A549 (cell line): ENCODE data around the gene SKIC2. TPM values are rescaled to one million over a fixed set of nuclear protein-coding genes. Genes with fewer than 3 reads are reported as not detected.
"Not testable (repeated sequence)": the region's sequence is repeated elsewhere in the genome, so short reads cannot be mapped to it uniquely, and the experiment has no call there.

ENCODE experiments used
- ATAC-seq, 2 experiments: fragments of 200-7000 bp in 1 of 2; fragments of >200 bp in 1 of 2; cut with Nextera tagmentation in 1 of 2; cut with Tn5 transposase in 1 of 2; 3 replicates each; pipeline versions ENCODE4 v1.8.0 to v1.9.1; 2018 to 2020; ENCODE audit warnings: mild to moderate bottlenecking in 1 of 2, moderate library complexity in 1 of 2
- CTCF ChIA-PET: fragments of 300-600 bp; sonication (Branson Sonifier 250); formaldehyde crosslinking; extraction: SDS; loops from one replicate; lab custom pipeline; 2021; ENCODE audit warnings: antibody characterized with exemption, inconsistent platforms; lab: Yijun Ruan, JAX
- POLR2A ChIA-PET: fragments of 350-600 bp; formaldehyde crosslinking; extraction: SDS; loops from one replicate; lab custom pipeline; 2021; ENCODE audit warnings: antibody characterized with exemption, inconsistent platforms; lab: Yijun Ruan, JAX
- DNase-seq, 2 experiments: peaks; one replicate each; pipeline versions ENCODE4 v3.0.0 to v3.0.0-alpha.2; 2011 to 2016; ENCODE audit warnings: low read depth in 1 of 2, low spot score in 1 of 2
- FAIRE-seq: peaks from 2 replicates; lab custom pipeline; 2011; peaks lifted over from hg19 to GRCh38; lab: Jason Lieb, UNC
- H3K27ac ChIP-seq, 2 experiments: fragments of >200 bp; sonication (Bioruptor Twin); formaldehyde crosslinking; 3 replicates each; pipeline ENCODE4 v1.5.1; 2016 to 2017
- H3K4me1 ChIP-seq: fragments of >200 bp; sonication (Bioruptor Twin); formaldehyde crosslinking; 3 replicates; pipeline ENCODE4 v1.6.1; 2016
- H3K4me2 ChIP-seq: fragments of >200 bp; sonication (Bioruptor Twin); formaldehyde crosslinking; 3 replicates; pipeline ENCODE4 v1.6.1; 2016
- H3K4me3 ChIP-seq: fragments of >200 bp; sonication (Bioruptor Twin); formaldehyde crosslinking; 3 replicates; pipeline ENCODE4 v1.5.1; 2016
- H3K9me3 ChIP-seq: fragments of >200 bp; sonication (Bioruptor Twin); formaldehyde crosslinking; 3 replicates; pipeline ENCODE4 v1.6.1; 2016
- BCL3 ChIP-seq: fragments of >200 bp; sonication (Bioruptor Twin); formaldehyde crosslinking; IDR thresholded peaks from 3 replicates; pipeline ENCODE4 v1.6.1; 2016
- CBX8 ChIP-seq: fragments of 200-600 bp; sonication (generic); IDR thresholded peaks from 2 replicates; pipeline ENCODE4 v1.6.1; 2016
- CEBPB ChIP-seq, 2 experiments: fragments of >200 bp in 1 of 2; sonication (Bioruptor Twin) in 1 of 2; formaldehyde crosslinking in 1 of 2; IDR thresholded peaks; 2 replicates each; pipeline ENCODE4 v1.6.1; 2012 to 2016
- CHD2 ChIP-seq: fragments of 150-350 bp; IDR thresholded peaks from 2 replicates; pipeline ENCODE4 v1.6.1; 2014; ENCODE audit warnings: low read length; ENCODE audit not compliant: partially characterized antibody
- E2F6 ChIP-seq: IDR thresholded peaks from 2 replicates; pipeline ENCODE4 v1.6.1; 2012; ENCODE audit warnings: low read depth, borderline replicate concordance
- HOXA7 ChIP-seq: fragments of 250-450 bp; sonication (Bioruptor Pico); IDR thresholded peaks from 2 replicates; pipeline ENCODE4 v1.5.0; 2020; ENCODE audit warnings: mild to moderate bottlenecking, moderate library complexity
- HOXB5 ChIP-seq: fragments of 250-450 bp; sonication (Bioruptor Pico); IDR thresholded peaks from 2 replicates; pipeline ENCODE4 v1.5.0; 2020; ENCODE audit warnings: mild to moderate bottlenecking, moderate library complexity
- KDM5A ChIP-seq: fragments of 200-600 bp; sonication (generic); IDR thresholded peaks from 2 replicates; pipeline ENCODE4 v1.6.1; 2016; ENCODE audit warnings: antibody characterized with exemption, mild to moderate bottlenecking
- MAX ChIP-seq: IDR thresholded peaks from 2 replicates; pipeline ENCODE4 v1.6.1; 2012
- MAZ ChIP-seq: fragments of 150-350 bp; IDR thresholded peaks from 2 replicates; pipeline ENCODE4 v1.6.1; 2014; ENCODE audit warnings: antibody characterized with exemption, low read depth, low read length, borderline replicate concordance
- PHF8 ChIP-seq: fragments of 200-600 bp; sonication (generic); IDR thresholded peaks from 2 replicates; pipeline ENCODE4 v1.6.1; 2016; ENCODE audit warnings: low read depth, mild to moderate bottlenecking, antibody characterized with exemption, moderate library complexity, borderline replicate concordance
- POLR2AphosphoS2 ChIP-seq: conservative IDR thresholded peaks from 2 replicates; pipeline ENCODE4 v1.6.1; 2012; ENCODE audit warnings: low read length, improper control_type of control experiment, inconsistent platforms
- RFX5 ChIP-seq: fragments of 450-650 bp; IDR thresholded peaks from 2 replicates; pipeline ENCODE4 v1.7.1; 2014; ENCODE audit warnings: antibody characterized with exemption, mild to moderate bottlenecking, moderate library complexity
- SREBF2 ChIP-seq: fragments of 450-650 bp; IDR thresholded peaks from 2 replicates; pipeline ENCODE4 v1.6.1; 2014; ENCODE audit warnings: mild to moderate bottlenecking, moderate library complexity
- ZSCAN20 ChIP-seq: fragments of 250-450 bp; sonication (Bioruptor Pico); IDR thresholded peaks from 2 replicates; pipeline ENCODE4 v1.8.0; 2022; ENCODE audit warnings: mild to moderate bottlenecking, moderate library complexity
- WGBS: methylation state at CpG from one replicate; pipeline ENCODE4 v1.1.6; 2017; ENCODE audit errors: missing lambda C conversion rate; 5-methylcytosine and 5-hydroxymethylcytosine counted together
- polyA plus RNA-seq, 4 experiments: library from polyadenylated mRNA; depleted of rRNA in 3 of 4; stranded (reverse); fragments of >200 nt; fragmentation: RNase III in 1 of 4; extraction: RNeasy Plus Mini Kit Qiagen cat#74134 plus additional on column Dnase treatment in 1 of 4; gene quantifications; 2 replicates in 3 of 4; 3 replicates in 1 of 4; pipeline ENCODE4 v1.2.3, GENCODE V29; 2011 to 2017

The SKIC2 gene
- polyA plus RNA-seq, 2 of the 4 experiments (the other 2 are of a cell fraction), result 20.8 to 37.5 TPM

- TF ChIP-seq RFX5 (no peak), PHF8 (0 out of 2 replicates have a peak, but pooled peaks have one; percentile 20)
- WGBS, result 14% methylated on average over 9 of the region's 19 CpGs
- DNase-seq, result no peak
- Histone ChIP-seq H3K9me3 (no peaks in the 10 kb centered on the region), H3K4me2 (peak overlapping the region; percentile 87), H3K4me3 (peak overlapping the region; percentile 72), H3K27ac (peak overlapping the region; percentile 89 to 93), H3K4me1 (peaks cover 17% of the 10 kb centered on the region; the same call in 1 of the 3 replicates)
- CTCF ChIA-PET, result interaction anchor here (1.3 to 2.2 kb wide), 3 partner anchors 16 to 21 kb away, joined by 5 to 10 read pairs (median 6); no protein-coding TSS in a partner anchor
- no peak; a peak in 1 of 6 replicates for ATAC-seq
- FAIRE-seq, result no peak
- POLR2A ChIA-PET, result interaction anchor here (0.5 to 1.8 kb wide), 2 partner anchors 14 to 155 kb away, joined by 3 to 13 read pairs; partner anchors contain the start of genes ATF6B, NELFE and SKIC2
Measured at GRCh38 chr6:31972709-31973350, 13.9 kb downstream of the SKIC2 start.

- H3K4me3 ChIP-seq, ATAC-seq, H3K9me3 ChIP-seq, FAIRE-seq, POLR2A ChIA-PET, DNase-seq, H3K4me1 ChIP-seq, H3K4me2 ChIP-seq, H3K27ac ChIP-seq: not testable (repeated sequence)
- WGBS, result no CpG with 5 or more reads among the region's 30 CpGs
- CTCF ChIA-PET, result interaction anchor here (0.7 kb wide), 1 partner anchor 315 kb away, joined by 3 read pairs; the partner anchor contains the start of gene C6orf47
Measured at GRCh38 chr6:31976065-31976464, 17.1 kb downstream of the SKIC2 start.

GRCh38 chr6:31977816-31978431, 18.9 kb downstream of the SKIC2 start:
- ChIA-PET POLR2A (no interaction called here), CTCF (interaction anchor here (0.6 kb wide), 1 partner anchor 14 kb away, joined by 3 read pairs; no protein-coding TSS in a partner anchor)
- ATAC-seq (no peak), FAIRE-seq (no peak), DNase-seq (no peak)
- H3K4me2 ChIP-seq, result no peak overlapping the region
- H3K27ac ChIP-seq, result no peak overlapping the region
- no peaks in the 10 kb centered on the region for H3K9me3 ChIP-seq
- H3K4me3 ChIP-seq, result no peak overlapping the region
- no peak for TF ChIP-seq MAX
- no peak for TF ChIP-seq BCL3
- TF ChIP-seq POLR2AphosphoS2, result no peak
- TF ChIP-seq HOXA7 (CRISPR knock-in tag), result no peak
- no peak for TF ChIP-seq E2F6
- no peak for TF ChIP-seq ZSCAN20 (CRISPR knock-in tag)
- TF ChIP-seq MAZ, result no peak
- no peak for TF ChIP-seq CEBPB (IDR thresholded peaks at IDR 0.05)
- no peak for TF ChIP-seq KDM5A
- no peak for TF ChIP-seq SREBF2
- WGBS, result 91% methylated on average over 12 of the region's 12 CpGs
- H3K4me1 ChIP-seq, result peaks cover 7% of the 10 kb centered on the region; the same call in 1 of the 3 replicates

- ATAC-seq, result no peak
- TF ChIP-seq CEBPB (IDR thresholded peaks at IDR 0.05) (no peak), HOXA7 (CRISPR knock-in tag) (no peak), CHD2 (no peak), CBX8 (no peak), HOXB5 (CRISPR knock-in tag) (no peak)
- TF ChIP-seq, all 56 proteins: peak for 0
- DNase-seq, result no peak
- FAIRE-seq, result no peak
- POLR2A ChIA-PET, result no interaction called here
- H3K27ac ChIP-seq, result no peak overlapping the region
- CTCF ChIA-PET, result no interaction called here
- WGBS, result 88% methylated on average over 5 of the region's 5 CpGs
- H3K4me1 ChIP-seq, result no peaks in the 10 kb centered on the region
- H3K4me2 ChIP-seq, result no peak overlapping the region
- H3K4me3 ChIP-seq, result no peak overlapping the region
- H3K9me3 ChIP-seq, result no peaks in the 10 kb centered on the region
Measured at GRCh38 chr6:31978831-31979230, 19.9 kb downstream of the SKIC2 start.
